ENCODE data around the gene SLCO1A2. TPM values are rescaled to one million over a fixed set of nuclear protein-coding genes. Genes with fewer than 3 reads are reported as not detected.

SLCO1A2 gene
- total and polyA plus RNA-seq, 2 donors (not counting 3 experiments of a cell fraction or from before 2014, with no cell fraction given): not detected

DNA sequence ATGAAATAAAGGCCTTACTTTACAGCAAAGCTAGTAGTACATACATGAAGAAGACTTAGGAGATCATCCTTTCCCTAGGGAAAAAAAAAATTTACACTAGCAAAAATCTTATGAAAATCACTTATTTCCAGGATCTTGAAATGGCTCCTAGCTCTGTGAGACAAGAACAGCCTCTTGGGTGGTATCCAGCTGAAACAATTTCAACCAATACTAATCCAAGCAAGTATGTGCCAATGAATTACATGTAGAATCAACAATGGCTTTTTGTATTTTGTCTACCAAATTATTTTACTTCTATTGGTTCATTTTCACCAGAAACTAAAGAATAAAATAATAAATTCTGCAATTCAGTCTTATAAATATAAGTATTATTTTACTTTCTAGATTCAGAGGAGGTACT is 2.7 kb upstream of the SLCO1A2 start:
- H3K9me1 ChIP-seq (replicated peaks; ENCODE audit: control insufficient read depth, extremely low read depth, insufficient read depth, low read length): no peaks in the 10 kb centered on the region
- FAIRE-seq (no peak), DNase-seq (ENCODE audit: low read depth, low spot score) (no peak)
- H3K36me3 ChIP-seq (ENCODE audit: control insufficient read depth in 2 of 2, extremely low read depth in 1 of 2, insufficient read depth in 2 of 2, low read length in 2 of 2): no peaks in the 10 kb centered on the region
- H3K9ac ChIP-seq (replicated peaks; ENCODE audit: extremely low read depth, insufficient read depth, low read length): no peak overlapping the region
- H3K79me2 ChIP-seq (ENCODE audit: control insufficient read depth, insufficient read depth, low read length): no peaks in the 10 kb centered on the region
- dilution Hi-C loops (cut with MboI; ENCODE audit: extremely low pct_ligation_motif_present, low sequenced_read_pairs): no loop called here
- H3K4me1 ChIP-seq (ENCODE audit: control insufficient read depth, extremely low read depth, insufficient read depth, low read length): no peaks in the 10 kb centered on the region
- no peaks in the 10 kb centered on the region for H4K20me1 ChIP-seq (replicated peaks; ENCODE audit: control insufficient read depth, extremely low read depth, insufficient read depth, low read length)
- TF ChIP-seq FOS (IDR thresholded peaks at IDR 0.05; ENCODE audit: borderline replicate concordance, insufficient read depth, low read length) (no peak), POLR2A (IDR thresholded peaks at IDR 0.05; ENCODE audit: low read depth, low read length) (no peak), JUN (IDR thresholded peaks at IDR 0.05; ENCODE audit: borderline replicate concordance, insufficient read depth, insufficient read length, low read depth) (no peak), POLR2AphosphoS5 (IDR thresholded peaks at IDR 0.05; ENCODE audit: insufficient read depth, low read depth, low read length) (no peak), GATA2 (IDR thresholded peaks at IDR 0.05; ENCODE audit: insufficient read depth, insufficient read length, low read depth, low read length) (no peak), CTCF (IDR thresholded peaks at IDR 0.05; ENCODE audit: extremely low read depth in 1 of 2, insufficient read depth in 1 of 2, low read depth in 1 of 2, low read length in 2 of 2) (no peak), MYC (IDR thresholded peaks at IDR 0.05; ENCODE audit: low read depth, low read length) (no peak)
- TF ChIP-seq, protein P1, sequence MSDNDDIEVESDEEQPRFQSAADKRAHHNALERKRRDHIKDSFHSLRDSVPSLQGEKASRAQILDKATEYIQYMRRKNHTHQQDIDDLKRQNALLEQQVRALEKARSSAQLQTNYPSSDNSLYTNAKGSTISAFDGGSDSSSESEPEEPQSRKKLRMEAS (IDR thresholded peaks at IDR 0.05; ENCODE audit: insufficient read depth, insufficient read length): no peak
- no peak overlapping the region for H2AFZ ChIP-seq (ENCODE audit: low read depth, low read length)
- no peak overlapping the region for H3K27ac ChIP-seq (ENCODE audit: insufficient read depth, low read depth, low read length)
- H3K4me3 ChIP-seq (replicated peaks in 1 of 3; ENCODE audit: insufficient read depth in 1 of 3, low read depth in 1 of 3, low read length in 3 of 3): no peak overlapping the region
- POLR2A ChIA-PET: no interaction called here
- H3K9me3 ChIP-seq (replicated peaks; ENCODE audit: control insufficient read depth, insufficient read depth, low read length): no peaks in the 10 kb centered on the region
- intact Hi-C loops (cut with micrococcal nuclease): no loop called here
- no peaks in the 10 kb centered on the region for H3K27me3 ChIP-seq (ENCODE audit: control insufficient read depth in 2 of 2, insufficient read depth in 2 of 2, low read length in 2 of 2)
- BruUV-seq (replicated peaks): no TSS peak
- no peak overlapping the region for H3K4me2 ChIP-seq (ENCODE audit: insufficient read depth, low read length)
- CTCF ChIA-PET: interaction anchor here (1.0 kb wide), 1 partner anchor 31 kb away, joined by 4 read pairs; no protein-coding TSS in a partner anchor

Data from endothelial cell of umbilical vein (primary cell).